Measurements from ENCODE around the gene SPANXN2. TPM values are rescaled to one million over a fixed set of nuclear protein-coding genes. Genes with fewer than 3 reads are reported as not detected.

The SPANXN2 gene
- total RNA-seq, 1 experiment from 2014 or later: not detected

DNA sequence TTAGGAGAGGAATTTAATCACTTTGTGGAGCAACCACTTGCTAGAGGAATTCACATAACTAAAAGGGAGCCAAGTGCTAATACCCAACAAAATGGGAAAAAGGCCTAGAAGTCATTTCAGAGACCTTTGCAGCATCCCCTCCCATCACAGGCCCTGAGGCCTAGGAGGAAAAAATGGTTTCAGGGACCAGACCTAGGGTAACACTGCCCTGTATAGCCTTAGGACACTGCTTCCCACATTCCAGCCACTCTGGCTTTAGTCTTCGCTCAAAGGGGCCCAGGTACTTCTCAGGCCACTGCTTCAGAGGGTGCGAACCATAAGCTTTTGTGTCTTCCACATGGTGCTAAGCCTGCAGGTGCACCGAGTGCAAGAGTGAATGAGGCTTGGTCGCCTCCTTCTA is 19.1 kb downstream of the SPANXN2 start:
- ATAC-seq: no peak
- H3K27me3 Mint-ChIP-seq (ENCODE audit: low read depth): no peaks in the 10 kb centered on the region
- CTCF ChIA-PET: no interaction called here
- H3K36me3 Mint-ChIP-seq: peaks cover 26% of the 10 kb centered on the region
- peaks cover 29% of the 10 kb centered on the region for H3K9me3 Mint-ChIP-seq
- no peak overlapping the region for H3K4me3 Mint-ChIP-seq
- TF ChIP-seq HMGA2 (CRISPR knock-in tag; IDR thresholded peaks at IDR 0.05) (no peak), JUN (CRISPR knock-in tag; IDR thresholded peaks at IDR 0.05) (no peak), NR3C1 (CRISPR knock-in tag; conservative IDR thresholded peaks at IDR 0.05; ENCODE audit: low read depth) (no peak), ZNF396 (CRISPR knock-in tag; IDR thresholded peaks at IDR 0.05; ENCODE audit: borderline replicate concordance) (no peak), RORB (CRISPR knock-in tag; IDR thresholded peaks at IDR 0.05) (no peak), ZNF416 (CRISPR knock-in tag; IDR thresholded peaks at IDR 0.05) (no peak), ZNF121 (CRISPR knock-in tag; IDR thresholded peaks at IDR 0.05) (no peak), CREB1 (CRISPR knock-in tag; IDR thresholded peaks at IDR 0.05) (no peak), JAZF1 (CRISPR knock-in tag; IDR thresholded peaks at IDR 0.05) (no peak), IRF2 (CRISPR knock-in tag; IDR thresholded peaks at IDR 0.05; ENCODE audit: borderline replicate concordance, low read depth) (no peak), NFYB (CRISPR knock-in tag; conservative IDR thresholded peaks at IDR 0.05; ENCODE audit: low read depth) (no peak), CBFB (CRISPR knock-in tag; IDR thresholded peaks at IDR 0.05; ENCODE audit: low read depth) (no peak), GRHL2 (CRISPR knock-in tag; IDR thresholded peaks at IDR 0.05; ENCODE audit: insufficient replicate concordance, severe bottlenecking) (no peak), ZNF263 (CRISPR knock-in tag; IDR thresholded peaks at IDR 0.05; ENCODE audit: low read depth) (no peak)
- TF ChIP-seq, protein P1, sequence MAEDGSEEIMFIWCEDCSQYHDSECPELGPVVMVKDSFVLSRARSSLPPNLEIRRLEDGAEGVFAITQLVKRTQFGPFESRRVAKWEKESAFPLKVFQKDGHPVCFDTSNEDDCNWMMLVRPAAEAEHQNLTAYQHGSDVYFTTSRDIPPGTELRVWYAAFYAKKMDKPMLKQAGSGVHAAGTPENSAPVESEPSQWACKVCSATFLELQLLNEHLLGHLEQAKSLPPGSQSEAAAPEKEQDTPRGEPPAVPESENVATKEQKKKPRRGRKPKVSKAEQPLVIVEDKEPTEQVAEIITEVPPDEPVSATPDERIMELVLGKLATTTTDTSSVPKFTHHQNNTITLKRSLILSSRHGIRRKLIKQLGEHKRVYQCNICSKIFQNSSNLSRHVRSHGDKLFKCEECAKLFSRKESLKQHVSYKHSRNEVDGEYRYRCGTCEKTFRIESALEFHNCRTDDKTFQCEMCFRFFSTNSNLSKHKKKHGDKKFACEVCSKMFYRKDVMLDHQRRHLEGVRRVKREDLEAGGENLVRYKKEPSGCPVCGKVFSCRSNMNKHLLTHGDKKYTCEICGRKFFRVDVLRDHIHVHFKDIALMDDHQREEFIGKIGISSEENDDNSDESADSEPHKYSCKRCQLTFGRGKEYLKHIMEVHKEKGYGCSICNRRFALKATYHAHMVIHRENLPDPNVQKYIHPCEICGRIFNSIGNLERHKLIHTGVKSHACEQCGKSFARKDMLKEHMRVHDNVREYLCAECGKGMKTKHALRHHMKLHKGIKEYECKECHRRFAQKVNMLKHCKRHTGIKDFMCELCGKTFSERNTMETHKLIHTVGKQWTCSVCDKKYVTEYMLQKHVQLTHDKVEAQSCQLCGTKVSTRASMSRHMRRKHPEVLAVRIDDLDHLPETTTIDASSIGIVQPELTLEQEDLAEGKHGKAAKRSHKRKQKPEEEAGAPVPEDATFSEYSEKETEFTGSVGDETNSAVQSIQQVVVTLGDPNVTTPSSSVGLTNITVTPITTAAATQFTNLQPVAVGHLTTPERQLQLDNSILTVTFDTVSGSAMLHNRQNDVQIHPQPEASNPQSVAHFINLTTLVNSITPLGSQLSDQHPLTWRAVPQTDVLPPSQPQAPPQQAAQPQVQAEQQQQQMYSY (CRISPR knock-in tag; IDR thresholded peaks at IDR 0.05): no peak
- TF ChIP-seq, protein P2, sequence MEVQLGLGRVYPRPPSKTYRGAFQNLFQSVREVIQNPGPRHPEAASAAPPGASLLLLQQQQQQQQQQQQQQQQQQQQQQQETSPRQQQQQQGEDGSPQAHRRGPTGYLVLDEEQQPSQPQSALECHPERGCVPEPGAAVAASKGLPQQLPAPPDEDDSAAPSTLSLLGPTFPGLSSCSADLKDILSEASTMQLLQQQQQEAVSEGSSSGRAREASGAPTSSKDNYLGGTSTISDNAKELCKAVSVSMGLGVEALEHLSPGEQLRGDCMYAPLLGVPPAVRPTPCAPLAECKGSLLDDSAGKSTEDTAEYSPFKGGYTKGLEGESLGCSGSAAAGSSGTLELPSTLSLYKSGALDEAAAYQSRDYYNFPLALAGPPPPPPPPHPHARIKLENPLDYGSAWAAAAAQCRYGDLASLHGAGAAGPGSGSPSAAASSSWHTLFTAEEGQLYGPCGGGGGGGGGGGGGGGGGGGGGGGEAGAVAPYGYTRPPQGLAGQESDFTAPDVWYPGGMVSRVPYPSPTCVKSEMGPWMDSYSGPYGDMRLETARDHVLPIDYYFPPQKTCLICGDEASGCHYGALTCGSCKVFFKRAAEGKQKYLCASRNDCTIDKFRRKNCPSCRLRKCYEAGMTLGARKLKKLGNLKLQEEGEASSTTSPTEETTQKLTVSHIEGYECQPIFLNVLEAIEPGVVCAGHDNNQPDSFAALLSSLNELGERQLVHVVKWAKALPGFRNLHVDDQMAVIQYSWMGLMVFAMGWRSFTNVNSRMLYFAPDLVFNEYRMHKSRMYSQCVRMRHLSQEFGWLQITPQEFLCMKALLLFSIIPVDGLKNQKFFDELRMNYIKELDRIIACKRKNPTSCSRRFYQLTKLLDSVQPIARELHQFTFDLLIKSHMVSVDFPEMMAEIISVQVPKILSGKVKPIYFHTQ (CRISPR knock-in tag; IDR thresholded peaks at IDR 0.05): no peak
- TF ChIP-seq, protein P3, sequence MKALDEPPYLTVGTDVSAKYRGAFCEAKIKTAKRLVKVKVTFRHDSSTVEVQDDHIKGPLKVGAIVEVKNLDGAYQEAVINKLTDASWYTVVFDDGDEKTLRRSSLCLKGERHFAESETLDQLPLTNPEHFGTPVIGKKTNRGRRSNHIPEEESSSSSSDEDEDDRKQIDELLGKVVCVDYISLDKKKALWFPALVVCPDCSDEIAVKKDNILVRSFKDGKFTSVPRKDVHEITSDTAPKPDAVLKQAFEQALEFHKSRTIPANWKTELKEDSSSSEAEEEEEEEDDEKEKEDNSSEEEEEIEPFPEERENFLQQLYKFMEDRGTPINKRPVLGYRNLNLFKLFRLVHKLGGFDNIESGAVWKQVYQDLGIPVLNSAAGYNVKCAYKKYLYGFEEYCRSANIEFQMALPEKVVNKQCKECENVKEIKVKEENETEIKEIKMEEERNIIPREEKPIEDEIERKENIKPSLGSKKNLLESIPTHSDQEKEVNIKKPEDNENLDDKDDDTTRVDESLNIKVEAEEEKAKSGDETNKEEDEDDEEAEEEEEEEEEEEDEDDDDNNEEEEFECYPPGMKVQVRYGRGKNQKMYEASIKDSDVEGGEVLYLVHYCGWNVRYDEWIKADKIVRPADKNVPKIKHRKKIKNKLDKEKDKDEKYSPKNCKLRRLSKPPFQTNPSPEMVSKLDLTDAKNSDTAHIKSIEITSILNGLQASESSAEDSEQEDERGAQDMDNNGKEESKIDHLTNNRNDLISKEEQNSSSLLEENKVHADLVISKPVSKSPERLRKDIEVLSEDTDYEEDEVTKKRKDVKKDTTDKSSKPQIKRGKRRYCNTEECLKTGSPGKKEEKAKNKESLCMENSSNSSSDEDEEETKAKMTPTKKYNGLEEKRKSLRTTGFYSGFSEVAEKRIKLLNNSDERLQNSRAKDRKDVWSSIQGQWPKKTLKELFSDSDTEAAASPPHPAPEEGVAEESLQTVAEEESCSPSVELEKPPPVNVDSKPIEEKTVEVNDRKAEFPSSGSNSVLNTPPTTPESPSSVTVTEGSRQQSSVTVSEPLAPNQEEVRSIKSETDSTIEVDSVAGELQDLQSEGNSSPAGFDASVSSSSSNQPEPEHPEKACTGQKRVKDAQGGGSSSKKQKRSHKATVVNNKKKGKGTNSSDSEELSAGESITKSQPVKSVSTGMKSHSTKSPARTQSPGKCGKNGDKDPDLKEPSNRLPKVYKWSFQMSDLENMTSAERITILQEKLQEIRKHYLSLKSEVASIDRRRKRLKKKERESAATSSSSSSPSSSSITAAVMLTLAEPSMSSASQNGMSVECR (CRISPR knock-in tag; IDR thresholded peaks at IDR 0.05; ENCODE audit: borderline replicate concordance): no peak
- TF ChIP-seq, protein P4, sequence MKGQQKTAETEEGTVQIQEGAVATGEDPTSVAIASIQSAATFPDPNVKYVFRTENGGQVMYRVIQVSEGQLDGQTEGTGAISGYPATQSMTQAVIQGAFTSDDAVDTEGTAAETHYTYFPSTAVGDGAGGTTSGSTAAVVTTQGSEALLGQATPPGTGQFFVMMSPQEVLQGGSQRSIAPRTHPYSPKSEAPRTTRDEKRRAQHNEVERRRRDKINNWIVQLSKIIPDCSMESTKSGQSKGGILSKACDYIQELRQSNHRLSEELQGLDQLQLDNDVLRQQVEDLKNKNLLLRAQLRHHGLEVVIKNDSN (CRISPR knock-in tag; IDR thresholded peaks at IDR 0.05): no peak
- TF ChIP-seq, protein P5, sequence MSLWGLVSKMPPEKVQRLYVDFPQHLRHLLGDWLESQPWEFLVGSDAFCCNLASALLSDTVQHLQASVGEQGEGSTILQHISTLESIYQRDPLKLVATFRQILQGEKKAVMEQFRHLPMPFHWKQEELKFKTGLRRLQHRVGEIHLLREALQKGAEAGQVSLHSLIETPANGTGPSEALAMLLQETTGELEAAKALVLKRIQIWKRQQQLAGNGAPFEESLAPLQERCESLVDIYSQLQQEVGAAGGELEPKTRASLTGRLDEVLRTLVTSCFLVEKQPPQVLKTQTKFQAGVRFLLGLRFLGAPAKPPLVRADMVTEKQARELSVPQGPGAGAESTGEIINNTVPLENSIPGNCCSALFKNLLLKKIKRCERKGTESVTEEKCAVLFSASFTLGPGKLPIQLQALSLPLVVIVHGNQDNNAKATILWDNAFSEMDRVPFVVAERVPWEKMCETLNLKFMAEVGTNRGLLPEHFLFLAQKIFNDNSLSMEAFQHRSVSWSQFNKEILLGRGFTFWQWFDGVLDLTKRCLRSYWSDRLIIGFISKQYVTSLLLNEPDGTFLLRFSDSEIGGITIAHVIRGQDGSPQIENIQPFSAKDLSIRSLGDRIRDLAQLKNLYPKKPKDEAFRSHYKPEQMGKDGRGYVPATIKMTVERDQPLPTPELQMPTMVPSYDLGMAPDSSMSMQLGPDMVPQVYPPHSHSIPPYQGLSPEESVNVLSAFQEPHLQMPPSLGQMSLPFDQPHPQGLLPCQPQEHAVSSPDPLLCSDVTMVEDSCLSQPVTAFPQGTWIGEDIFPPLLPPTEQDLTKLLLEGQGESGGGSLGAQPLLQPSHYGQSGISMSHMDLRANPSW (CRISPR knock-in tag; conservative IDR thresholded peaks at IDR 0.05; ENCODE audit: low read depth): no peak
- TF ChIP-seq, protein P6, sequence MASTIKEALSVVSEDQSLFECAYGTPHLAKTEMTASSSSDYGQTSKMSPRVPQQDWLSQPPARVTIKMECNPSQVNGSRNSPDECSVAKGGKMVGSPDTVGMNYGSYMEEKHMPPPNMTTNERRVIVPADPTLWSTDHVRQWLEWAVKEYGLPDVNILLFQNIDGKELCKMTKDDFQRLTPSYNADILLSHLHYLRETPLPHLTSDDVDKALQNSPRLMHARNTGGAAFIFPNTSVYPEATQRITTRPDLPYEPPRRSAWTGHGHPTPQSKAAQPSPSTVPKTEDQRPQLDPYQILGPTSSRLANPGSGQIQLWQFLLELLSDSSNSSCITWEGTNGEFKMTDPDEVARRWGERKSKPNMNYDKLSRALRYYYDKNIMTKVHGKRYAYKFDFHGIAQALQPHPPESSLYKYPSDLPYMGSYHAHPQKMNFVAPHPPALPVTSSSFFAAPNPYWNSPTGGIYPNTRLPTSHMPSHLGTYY (CRISPR knock-in tag; IDR thresholded peaks at IDR 0.05): no peak
- no peak for DNase-seq (ENCODE audit: low spot score)
- H3K4me1 Mint-ChIP-seq: no peaks in the 10 kb centered on the region
- no peak overlapping the region for H3K27ac Mint-ChIP-seq
- POLR2A ChIA-PET: no interaction called here
